GM03348 (cell line): Measurements from ENCODE around the gene C2CD3.

Experiments
- DNase-seq: peaks from one replicate; pipeline ENCODE4 v3.0.0; 2012; ENCODE audit warnings: low spot score

The C2CD3 gene

GRCh38 chr11:73978576-73979086 is 192.2 kb downstream of the C2CD3 start:
- DNase-seq: peak; percentile 35

GRCh38 chr11:73977856-73978519 is 192.8 kb downstream of the C2CD3 start:
- DNase-seq: no peak

GRCh38 chr11:73976451-73977151 is 194.2 kb downstream of the C2CD3 start:
- DNase-seq: no peak

GRCh38 chr11:73975479-73975757 is 195.4 kb downstream of the C2CD3 start:
- no peak for DNase-seq

GRCh38 chr11:73974604-73975478 is 196.0 kb downstream of the C2CD3 start:
- no peak for DNase-seq

- DNase-seq: no peak
These were observed 198.0 kb downstream of the C2CD3 start for GRCh38 chr11:73972620-73973449.

GRCh38 chr11:73972187-73972586 is 198.6 kb downstream of the C2CD3 start:
- no peak for DNase-seq

- DNase-seq: no peak
These were observed 199.6 kb downstream of the C2CD3 start for GRCh38 chr11:73971175-73971719.

GRCh38 chr11:73969991-73970800 is 200.6 kb downstream of the C2CD3 start:
- DNase-seq: no peak

GRCh38 chr11:73969091-73969490 is 201.7 kb downstream of the C2CD3 start:
- DNase-seq: no peak

- DNase-seq: no peak
These were observed 202.3 kb downstream of the C2CD3 start for GRCh38 chr11:73968356-73968966.

GRCh38 chr11:73965764-73966121 is 205.1 kb downstream of the C2CD3 start:
- DNase-seq: no peak

GRCh38 chr11:73965076-73965763 is 205.6 kb downstream of the C2CD3 start:
- DNase-seq: peak; percentile 55

- DNase-seq: no peak
These were observed 206.9 kb downstream of the C2CD3 start for GRCh38 chr11:73963861-73964260.
